Measurements from ENCODE around the gene C3orf85. TPM values are rescaled to one million over a fixed set of nuclear protein-coding genes. Genes with fewer than 3 reads are reported as not detected.

The C3orf85 gene
- total RNA-seq, 8 experiments from 2014 or later: 0.61 TPM; not detected in 7

Other genes starting within 250 kb of the C3orf85 start
- not detected for gene GUCA1C, start 182.8 kb upstream of the C3orf85 start, total RNA-seq
- under 1 TPM in 4 of 8 experiments, not detected in 4; 0.05 to 0.35 (median 0.14) TPM for gene MORC1, start 18.6 kb upstream of the C3orf85 start, total RNA-seq
- under 1 TPM in 4 of 8 experiments, not detected in 4; 0.18 to 0.38 (median 0.27) TPM for gene DPPA2, start 179.8 kb downstream of the C3orf85 start, total RNA-seq
- gene DPPA4, start 200.8 kb downstream of the C3orf85 start, total RNA-seq: 10 to 100 TPM in 4 of 8 experiments, under 1 TPM in 3, not detected in 1; 0.15 to 55.3 (median 20.6) TPM

Measured in motor neuron (in vitro differentiated cells).